ENCODE results near the gene ROR2.
"Not testable (repeated sequence)": the region's sequence is repeated elsewhere in the genome, so short reads cannot be mapped to it uniquely, and the experiment has no call there.

Gene ROR2

DNA sequence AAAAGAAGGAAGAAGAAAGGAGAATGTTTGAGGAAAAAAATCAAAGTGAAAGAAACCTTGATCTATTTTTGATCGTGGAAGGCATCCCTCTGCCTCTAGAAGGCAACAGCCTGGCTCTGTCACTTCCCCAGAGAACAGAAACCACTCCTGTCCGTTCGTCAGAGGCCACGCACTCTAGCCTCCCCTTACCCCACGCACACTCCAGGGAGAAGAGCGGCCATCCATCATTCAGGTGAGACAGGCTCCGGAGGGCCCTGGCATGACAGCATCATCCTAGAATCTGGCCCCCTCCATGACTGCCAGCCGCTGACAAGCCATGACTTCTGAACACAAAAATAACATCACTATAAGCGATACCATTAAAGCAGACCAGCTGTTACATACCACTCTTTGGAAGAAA lies 135.8 kb downstream of the ROR2 start:
- no peak for DNase-seq

DNA sequence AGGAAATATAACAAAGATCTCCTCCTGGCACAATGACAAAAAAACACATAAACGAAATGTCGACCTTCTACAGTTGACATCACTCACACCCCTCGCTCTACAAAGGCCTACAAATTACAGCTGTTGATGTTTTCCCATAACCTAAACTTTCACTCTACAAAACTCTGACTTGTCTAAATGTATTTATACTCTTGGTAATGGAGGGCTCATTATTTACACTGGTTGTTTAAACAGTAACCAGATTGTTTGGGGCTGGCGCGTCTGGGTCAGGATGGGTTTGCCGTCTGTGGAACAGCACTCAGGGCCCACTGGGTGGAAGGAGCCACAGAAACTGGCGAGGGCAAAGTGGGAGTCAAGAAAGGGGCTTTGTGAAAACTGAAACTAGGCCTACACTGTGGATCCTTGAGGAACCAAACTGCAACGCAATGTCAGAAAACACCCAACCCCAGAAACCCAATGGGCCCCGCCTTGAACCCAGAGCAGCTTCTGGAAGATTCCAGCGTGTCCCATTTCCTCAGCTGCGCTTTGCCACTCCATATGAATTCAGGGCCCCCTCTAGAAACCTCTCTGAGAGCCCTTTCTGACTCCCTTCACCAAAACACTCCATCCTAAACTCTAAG lies 136.7 kb downstream of the ROR2 start:
- DNase-seq: no peak

DNA sequence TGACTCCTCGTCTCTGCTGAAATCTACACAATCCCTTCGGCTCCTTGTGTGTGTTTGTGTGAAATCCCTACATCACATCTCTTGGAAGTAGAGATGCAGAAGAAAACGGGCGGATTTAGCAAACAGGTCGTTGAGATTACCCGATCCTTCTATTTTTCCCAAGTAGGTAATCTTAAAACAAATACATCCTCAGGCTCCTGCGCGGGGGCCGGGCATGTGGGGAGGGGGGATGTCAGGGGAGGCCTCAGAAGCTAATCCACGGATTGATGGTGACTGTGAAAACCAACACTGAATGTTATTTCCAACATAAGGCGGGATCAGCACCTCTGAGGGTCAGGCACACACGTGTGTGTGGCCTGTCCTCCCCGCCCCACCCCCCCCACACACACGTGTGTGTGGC lies 137.8 kb downstream of the ROR2 start:
- no peak for DNase-seq

DNA sequence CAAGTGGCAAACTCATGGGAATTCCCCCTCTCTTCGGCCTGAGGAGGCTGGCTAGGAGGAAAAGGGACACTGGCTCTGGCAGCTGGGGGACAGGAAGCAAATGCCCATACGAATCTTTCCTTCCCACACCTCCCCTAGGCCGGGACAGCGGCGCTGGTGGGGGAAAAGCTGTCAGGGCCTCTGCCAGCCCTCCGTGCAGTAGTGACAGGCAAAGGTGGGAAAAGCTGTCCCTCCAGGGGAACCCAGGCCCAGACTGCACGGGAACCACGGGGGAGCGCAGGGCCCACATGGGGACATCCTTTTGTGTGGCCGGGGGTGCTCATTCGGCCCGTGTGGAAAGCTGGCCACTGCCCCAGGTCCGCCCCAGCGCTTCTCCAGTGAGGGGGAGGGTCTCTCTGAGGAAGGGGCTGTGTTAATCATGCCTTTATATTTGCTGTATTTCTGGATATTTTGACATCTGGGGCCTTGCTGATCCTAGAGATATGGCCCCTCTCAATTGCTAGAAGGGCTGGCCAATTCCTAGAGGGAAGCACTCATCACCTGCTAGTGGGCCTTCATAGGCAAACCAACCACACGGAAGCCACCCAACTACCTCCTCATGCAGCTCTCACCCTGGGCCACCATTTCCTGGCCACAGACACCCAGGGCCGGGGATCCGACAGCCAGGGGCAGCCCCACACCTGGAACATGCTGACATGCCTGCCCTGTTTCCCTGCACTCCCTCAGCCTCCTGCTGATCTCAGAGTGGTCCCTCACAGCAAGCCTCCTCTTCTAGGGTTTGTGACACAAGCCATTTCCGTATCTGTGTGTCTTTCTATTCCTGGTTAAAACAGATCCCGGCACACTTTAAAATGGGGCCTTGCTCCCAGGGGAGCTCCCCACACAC lies 138.8 kb downstream of the ROR2 start:
- DNase-seq: no peak

DNA sequence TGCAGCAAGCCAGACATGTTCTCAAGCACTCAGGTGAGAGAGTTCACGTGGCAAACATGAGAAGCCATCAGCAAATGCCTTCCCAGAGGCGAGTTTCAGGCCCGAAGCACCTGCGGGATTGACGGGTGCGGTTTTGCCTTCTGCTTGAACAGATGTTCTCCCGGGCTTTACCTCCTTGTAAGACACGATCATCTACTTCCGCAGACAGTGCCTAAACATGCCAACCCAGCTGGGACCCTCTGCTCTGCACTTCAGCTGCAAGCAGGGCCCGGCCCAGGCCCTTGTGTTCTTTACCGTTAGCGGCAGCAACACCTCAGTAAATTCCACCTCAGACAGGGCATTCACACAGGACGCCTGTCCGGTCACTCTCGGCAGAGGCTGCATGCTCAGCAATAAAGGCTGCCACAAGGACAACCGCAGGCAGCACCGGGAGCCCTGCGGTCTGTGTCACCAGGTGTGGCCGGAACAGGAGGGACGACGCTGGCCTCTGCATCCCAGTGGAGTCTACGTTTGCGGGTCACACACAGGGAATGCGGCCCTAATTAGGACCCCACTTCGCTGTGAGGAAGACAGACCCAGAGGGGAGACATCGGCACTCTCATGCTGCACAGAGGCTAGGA lies 139.6 kb downstream of the ROR2 start:
- DNase-seq: no peak

DNA sequence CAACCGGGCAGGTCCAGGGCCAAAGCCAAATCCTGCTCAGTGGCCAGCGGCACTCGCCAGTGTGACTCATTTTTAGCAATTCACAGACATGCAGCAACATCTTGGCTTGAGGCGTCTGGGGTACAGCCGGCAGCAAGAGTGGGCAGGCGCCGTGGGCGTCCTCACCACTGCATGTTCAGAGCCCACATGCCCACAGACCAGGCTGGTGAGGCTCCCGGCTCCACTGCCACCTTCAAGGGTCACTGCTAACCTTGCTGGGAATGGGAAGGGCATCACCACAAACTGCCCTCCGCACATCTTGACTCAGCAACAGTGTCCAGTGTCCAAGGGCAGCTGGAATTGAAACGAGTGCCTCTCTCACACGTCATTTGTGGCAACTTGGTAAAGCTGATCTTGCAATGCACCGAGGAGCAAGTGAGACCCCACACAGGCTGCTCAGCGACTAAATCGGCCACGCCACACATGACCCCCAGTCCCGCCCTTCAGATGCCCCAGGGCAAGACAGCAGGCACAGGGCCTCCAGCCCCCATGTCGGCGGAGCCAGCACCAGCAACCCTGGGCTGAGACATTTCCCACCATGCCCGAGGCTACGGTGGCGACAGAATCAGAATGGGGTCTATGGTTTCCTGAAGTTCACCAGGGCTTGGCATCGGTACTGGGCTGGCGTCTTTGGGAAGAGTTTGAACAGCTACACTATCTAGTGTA lies 140.3 kb downstream of the ROR2 start:
- no peak for DNase-seq

DNA sequence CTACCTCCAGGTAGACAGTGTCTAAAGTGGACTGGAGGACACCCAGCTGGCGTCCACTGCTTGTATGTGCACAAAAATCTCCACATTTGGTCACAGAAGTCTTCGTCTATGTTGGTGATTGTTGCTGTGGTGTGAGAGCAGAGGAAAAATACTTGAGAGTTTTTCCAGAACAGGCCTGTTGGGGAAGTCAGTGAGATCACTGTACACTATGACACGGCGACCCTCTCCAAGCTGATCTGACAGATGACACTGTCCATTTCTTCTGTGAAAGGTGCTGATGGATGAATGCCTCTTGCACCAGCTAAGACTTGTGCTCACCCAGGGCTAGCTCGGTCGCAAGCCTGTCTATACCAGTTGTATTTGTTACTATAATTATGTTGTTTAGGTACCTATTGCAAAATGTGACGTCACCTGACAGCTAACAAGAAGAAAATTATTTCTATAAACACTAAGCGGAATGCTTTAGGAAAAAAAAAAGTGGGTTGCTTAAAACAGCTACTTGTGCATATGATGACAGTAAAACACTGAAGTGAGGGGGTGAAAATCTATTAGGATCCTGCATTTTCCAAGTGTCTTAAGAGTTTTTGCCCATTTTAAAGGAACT lies 142.3 kb downstream of the ROR2 start:
- DNase-seq: no peak

DNA sequence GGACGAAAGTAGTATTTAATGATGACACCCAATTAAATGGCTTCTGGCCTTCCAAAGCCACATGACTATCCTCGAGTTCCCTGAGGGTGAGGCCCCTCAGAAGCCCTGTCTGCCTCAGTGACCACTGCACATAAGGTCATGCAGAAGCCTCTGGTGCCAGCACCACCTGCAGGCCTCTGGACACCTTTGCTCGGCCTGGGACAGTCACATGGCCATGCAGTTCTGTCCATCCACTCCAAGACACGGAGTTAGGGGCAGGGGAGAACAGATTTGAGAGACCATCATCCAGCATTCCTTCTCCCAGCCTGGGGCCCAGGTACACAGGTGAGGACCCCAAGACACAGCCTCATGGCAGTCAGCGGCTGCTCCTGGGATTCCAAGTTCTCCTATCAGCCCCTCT lies 145.0 kb downstream of the ROR2 start:
- DNase-seq: no peak

DNA sequence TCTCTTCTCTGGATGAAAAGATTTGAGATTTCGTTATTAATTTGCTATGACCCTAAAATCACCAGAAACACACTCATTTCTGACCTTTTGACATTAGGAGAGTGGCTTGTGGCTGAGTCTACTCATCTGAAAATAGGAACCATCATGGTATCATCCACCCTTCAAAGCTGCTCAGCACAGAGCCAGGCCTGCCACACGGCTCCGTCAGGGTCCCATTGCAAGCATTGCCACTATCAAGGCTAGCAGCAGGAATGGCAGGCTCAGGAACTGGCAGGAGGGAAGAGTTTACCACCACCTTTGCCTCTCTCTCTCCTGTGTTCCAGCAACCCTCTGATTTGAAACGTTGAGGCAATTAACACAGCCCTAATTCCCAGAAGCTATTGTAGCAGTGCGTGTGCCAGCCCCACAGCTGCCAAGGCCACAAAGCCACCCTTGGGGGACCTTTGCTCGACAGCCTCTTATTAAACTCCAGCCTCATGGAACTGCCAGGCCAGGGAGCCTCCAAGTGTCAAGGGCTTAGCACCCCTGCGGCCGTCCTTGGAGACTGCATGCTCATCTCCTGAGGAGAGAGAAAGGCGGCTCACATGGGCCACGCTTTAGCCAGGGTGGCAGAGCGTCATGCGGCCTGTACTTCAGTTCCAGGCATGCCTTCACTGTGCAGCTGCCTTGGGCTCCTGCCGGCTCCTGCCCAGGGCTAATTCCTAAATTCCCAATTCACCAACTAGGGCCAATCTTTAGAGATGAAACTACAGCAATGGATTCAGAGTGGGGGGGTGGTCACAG lies 145.9 kb downstream of the ROR2 start:
- no peak for DNase-seq

DNA sequence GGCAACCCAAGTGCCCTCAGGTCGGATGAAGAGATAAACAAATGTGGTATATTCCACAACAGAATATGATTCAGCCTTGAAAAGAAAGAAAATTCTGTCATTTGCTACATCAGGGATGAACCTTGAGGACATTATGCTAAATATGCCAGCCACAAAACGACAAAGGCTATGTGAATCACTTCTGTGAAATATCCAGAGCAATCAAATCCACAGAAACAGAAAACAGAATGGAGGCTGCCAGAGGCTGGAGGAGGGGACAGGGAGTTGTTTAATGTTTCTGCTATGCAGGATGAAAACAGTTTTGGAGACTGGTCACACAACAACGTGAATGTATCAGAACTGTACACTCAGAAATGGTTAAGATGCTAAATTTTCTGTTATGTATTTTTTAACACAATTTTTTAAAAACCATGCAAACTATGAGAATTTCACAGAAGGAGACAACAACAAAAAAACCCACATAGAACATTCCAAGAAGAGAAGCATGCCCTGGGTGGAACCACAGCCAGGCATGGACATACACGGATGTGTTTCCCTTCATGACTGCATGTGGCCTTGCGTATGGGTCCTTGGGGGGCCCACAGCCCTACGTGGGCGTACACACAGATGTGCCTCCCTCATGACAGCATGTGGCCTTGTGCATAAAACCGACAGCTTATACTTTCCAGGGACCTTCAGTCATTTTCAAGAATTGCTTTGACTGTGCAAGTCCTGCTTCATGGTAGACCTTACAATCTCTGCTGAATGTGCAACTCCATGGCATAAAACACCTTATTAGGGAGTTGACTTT lies 146.7 kb downstream of the ROR2 start:
- no peak for DNase-seq

DNA sequence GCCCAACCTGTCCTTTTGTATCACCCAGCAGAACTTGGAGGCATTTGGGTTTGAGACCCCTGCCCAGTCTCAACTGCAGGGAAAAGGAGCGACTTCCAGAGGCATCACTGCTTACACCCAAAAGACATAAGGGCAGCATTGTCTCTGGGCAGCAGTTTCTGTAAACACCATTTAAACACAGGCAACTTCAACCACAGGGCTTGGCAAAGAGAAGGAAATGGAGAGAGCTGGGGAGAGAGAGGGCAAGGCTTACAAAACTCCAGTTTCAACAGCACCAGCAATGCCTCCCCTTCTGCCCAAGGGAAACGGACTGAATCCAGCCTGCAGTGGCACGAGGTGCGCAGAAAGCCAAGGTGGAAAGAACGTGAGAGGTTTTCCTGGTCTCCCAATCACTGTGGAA lies 147.6 kb downstream of the ROR2 start:
- DNase-seq: no peak

DNA sequence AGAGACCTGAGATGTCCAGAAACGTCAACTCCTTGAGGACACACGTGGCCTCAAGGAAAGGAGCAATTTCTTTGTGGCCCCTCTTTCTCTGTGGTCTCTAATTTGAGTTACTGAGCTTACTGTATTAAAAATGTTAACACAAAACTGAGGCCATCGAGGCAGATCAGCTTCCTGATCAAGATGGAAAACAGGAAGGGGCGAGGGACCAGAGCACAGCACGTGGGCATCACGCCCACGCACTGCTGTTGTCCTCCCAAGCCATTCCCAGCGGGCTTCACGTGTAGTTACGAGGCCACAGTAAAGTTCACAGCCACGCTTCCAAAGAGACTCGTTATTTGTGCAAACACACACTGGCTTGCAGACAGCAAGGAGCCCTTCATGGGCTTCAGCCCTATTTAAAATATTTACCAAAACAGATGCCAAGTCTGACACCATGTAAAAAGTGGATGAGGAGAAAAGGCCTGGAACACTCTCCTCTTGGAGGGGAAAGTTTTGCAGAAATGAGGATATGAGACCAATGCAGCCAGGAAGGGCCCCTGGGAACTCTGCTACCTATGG lies 149.5 kb downstream of the ROR2 start:
- no peak for DNase-seq

DNA sequence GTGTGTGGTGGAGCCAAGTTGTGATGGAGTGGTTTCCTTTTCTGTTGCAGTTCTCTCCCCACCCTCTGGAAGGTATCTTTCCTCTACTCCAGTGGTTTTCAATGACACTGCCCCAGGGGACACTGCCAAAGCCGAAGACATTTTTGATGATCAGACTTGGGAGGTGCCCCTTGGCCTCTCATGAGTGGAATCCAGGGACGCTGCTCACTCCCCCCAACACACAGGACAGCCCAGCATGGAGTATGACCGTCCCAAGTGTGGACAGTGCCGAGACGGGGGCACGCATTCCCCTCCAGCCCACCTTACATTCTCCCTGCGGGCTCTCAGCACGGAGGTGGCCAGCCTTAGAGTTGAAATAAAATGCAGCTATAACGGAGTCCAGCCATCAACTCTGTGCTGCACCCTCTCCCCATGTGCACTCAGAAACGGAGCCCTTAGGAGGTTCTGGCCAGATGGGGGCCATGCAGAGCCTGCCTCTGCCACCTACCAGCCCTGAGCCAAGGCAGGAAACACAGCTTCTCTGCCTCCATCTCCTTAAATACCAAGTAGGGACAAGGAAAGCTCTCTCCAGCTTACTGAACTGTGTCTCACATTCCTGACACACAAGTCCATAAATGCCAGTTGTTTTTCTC lies 150.8 kb downstream of the ROR2 start:
- no peak for DNase-seq

DNA sequence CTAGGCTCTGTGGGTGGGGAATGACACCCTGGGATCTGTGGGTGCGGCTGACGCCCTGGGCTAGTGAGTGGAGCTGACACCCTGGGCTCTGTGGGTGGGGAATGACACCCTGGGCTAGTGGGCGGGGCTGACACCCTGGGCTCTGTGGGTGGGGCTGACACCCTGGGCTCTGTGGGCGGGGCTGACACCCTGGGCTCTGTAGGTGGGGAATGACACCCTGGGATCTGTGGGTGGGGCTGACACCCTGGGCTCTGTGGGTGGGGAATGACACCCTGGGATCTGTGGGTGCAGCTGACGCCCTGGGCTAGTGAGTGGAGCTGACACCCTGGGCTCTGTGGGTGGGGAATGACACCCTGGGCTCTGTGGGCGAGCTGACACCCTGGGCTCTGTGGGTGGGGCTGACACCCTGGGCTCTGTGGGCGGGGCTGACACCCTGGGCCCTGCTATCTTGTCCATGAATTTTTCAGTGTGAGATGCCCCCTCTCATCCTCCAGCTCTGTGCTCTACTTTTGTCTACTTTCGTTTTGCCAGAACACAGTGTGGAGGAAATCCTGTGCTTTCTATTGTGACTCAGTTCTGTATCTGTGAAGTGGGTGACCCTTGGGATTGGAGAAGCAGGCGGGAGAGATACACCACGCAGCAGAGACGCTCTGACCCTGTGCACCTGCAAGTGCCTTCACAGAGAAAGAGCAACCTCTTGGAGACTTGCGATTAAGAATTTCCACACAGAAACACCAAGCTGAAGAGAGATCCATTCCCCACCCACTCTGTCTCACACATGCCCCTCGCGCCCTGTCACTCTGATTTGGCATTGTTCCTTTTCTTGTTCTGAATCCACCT lies 151.5 kb downstream of the ROR2 start:
- peak; percentile 56 for DNase-seq

DNA sequence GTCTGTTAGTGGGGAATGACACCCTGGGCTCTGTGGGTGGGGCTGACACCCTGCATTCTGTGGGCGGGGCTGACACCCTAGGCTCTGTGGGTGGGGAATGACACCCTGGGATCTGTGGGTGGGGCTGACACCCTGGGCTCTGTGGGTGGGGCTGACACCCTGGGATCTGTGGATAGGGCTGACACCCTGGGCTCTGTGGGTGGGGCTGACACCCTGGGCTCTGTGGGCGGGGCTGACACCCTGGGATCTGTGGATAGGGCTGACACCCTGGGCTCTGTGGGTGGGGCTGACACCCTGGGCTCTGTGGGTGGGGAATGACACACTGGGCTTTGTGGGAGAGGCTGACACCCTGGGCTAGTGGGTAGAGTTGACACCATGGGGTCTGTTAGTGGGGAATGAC lies 152.5 kb downstream of the ROR2 start:
- DNase-seq: not testable (repeated sequence)

DNA sequence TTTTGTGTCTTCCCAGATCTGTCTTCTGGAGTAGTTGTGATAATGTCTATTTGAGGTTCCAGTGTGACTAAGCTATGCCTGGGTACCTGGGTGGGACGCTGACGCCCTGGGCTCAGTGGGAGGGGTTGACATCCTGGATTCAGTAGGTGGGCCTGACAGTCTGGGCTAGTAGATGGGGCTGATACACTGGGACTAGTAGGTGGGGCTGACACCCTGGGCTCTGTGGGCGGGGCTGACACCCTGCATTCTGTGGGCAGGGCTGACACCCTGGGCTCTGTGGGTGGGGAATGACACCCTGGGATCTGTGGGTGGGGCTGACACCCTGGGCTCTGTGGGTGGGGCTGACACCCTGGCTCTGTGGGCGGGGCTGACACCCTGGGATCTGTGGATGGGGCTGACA lies 153.5 kb downstream of the ROR2 start:
- not testable (repeated sequence) for DNase-seq

DNA sequence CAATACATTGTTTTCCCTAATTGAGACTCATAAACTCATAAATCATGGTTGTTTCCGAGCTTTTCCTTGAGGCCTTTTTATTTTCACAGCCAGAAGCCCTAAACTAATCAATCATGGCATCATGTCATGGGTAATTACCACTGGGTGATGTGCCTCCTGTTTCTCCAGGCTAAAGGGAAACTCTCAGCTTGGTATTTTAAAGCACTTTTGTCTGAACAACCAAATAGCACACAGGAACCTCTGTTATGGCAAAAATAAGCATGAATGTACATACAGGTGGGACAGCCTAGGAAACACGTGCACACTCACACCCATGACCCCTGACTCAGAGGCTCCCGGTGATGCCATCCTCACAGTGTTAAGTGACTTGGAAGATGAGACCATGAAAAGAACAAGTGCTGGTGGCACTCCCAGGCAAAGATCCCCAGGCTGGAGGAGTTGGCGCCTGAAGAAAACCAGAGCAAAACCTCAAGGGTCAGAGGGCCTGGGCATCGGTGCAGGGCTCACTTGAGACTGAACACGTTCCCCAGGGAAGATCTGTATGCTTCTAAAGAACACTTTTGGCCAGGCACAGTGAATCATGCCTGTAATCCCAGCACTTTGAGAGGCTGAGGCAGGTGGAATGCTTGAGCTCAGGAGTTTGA lies 154.3 kb downstream of the ROR2 start:
- DNase-seq: no peak

DNA sequence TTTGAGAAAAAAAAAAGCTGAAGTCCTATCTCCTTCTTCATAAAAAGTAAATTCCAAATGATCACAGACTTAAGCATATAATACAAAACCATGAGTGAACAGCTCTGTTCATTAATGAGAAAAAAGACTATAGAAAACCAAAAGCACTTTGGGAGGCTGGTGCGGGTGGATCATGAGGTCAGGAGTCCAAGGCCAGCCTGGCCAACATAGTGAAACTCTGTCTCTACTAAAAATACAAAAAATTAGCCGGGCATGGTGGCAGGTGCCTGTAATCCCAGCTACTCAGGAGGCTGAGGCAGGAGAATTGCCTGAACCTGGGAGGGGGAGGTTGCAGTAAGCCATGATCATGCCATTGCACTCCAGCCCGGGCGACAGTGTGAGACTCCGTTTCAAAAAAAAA lies 156.7 kb downstream of the ROR2 start:
- DNase-seq: not testable (repeated sequence)

DNA sequence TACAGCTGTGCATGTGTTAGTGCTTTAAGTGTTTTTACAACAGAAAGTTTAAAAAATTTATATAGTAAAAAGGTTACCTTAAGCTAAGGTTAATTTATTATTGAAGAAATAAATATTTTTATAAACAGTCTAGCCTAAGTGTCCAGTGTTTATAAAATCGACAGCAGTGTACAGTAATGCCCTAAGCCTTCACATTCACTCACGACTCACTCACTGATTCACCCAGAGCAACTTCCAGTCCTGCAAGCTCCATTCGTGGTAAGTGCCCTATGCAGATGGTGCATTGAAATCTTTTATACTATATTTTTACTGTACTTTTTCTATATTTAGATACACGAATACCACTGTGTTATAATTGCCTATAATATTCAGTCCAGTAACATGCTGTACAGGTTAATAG lies 159.1 kb downstream of the ROR2 start:
- DNase-seq: no peak

All from stimulated activated CD4-positive, alpha-beta T cell treated with anti-CD3 and anti-CD28 coated beads, Interleukin-15, amount 100 ng/mL, for 24 hours (primary cell).